Panc1 (cell line): Measurements from ENCODE around the gene SEC63.

ENCODE experiments used
- TF ChIP-seq, protein P1 (sequence below), 2 experiments: IDR thresholded peaks; 2 replicates each; pipeline ENCODE4 v1.6.1; 2011 to 2012; ENCODE audit warnings: low read depth in 2 of 2, control low read depth in 1 of 2, low read length in 1 of 2, mild to moderate bottlenecking in 1 of 2, moderate library complexity in 1 of 2; ENCODE audit not compliant: insufficient read depth in 1 of 2
- TF ChIP-seq, protein P2 (sequence below): fragments of 450-650 bp; IDR thresholded peaks from 2 replicates; pipeline ENCODE4 v1.5.1; 2017; ENCODE audit warnings: mild to moderate bottlenecking

DNA sequence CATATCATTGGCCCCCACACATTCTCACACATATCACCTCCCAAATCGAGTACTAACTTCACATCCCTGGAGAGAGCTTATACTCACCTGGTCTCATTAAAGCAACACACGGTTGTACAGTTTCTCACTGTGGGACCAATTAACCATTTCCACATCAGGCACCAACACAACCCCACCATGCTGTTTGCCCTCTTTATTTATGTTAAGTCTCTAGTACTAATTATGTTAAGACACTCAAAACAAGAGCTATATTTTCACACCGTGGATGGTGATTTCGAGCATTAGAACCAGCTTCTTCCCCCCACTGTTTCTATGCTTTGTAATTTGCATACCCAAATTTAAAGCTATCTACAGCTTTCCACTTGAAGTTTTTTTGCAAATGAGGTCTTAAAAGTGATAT is 140.2 kb downstream of the SEC63 start:
- TF ChIP-seq, protein P1, sequence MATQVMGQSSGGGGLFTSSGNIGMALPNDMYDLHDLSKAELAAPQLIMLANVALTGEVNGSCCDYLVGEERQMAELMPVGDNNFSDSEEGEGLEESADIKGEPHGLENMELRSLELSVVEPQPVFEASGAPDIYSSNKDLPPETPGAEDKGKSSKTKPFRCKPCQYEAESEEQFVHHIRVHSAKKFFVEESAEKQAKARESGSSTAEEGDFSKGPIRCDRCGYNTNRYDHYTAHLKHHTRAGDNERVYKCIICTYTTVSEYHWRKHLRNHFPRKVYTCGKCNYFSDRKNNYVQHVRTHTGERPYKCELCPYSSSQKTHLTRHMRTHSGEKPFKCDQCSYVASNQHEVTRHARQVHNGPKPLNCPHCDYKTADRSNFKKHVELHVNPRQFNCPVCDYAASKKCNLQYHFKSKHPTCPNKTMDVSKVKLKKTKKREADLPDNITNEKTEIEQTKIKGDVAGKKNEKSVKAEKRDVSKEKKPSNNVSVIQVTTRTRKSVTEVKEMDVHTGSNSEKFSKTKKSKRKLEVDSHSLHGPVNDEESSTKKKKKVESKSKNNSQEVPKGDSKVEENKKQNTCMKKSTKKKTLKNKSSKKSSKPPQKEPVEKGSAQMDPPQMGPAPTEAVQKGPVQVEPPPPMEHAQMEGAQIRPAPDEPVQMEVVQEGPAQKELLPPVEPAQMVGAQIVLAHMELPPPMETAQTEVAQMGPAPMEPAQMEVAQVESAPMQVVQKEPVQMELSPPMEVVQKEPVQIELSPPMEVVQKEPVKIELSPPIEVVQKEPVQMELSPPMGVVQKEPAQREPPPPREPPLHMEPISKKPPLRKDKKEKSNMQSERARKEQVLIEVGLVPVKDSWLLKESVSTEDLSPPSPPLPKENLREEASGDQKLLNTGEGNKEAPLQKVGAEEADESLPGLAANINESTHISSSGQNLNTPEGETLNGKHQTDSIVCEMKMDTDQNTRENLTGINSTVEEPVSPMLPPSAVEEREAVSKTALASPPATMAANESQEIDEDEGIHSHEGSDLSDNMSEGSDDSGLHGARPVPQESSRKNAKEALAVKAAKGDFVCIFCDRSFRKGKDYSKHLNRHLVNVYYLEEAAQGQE (IDR thresholded peaks at IDR 0.05; ENCODE audit: insufficient read depth in 1 of 2, low read depth in 2 of 2, low read length in 1 of 2): no peak
- TF ChIP-seq, protein P2, sequence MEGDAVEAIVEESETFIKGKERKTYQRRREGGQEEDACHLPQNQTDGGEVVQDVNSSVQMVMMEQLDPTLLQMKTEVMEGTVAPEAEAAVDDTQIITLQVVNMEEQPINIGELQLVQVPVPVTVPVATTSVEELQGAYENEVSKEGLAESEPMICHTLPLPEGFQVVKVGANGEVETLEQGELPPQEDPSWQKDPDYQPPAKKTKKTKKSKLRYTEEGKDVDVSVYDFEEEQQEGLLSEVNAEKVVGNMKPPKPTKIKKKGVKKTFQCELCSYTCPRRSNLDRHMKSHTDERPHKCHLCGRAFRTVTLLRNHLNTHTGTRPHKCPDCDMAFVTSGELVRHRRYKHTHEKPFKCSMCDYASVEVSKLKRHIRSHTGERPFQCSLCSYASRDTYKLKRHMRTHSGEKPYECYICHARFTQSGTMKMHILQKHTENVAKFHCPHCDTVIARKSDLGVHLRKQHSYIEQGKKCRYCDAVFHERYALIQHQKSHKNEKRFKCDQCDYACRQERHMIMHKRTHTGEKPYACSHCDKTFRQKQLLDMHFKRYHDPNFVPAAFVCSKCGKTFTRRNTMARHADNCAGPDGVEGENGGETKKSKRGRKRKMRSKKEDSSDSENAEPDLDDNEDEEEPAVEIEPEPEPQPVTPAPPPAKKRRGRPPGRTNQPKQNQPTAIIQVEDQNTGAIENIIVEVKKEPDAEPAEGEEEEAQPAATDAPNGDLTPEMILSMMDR: no peak
